ENCODE measurements around the gene NAA50. TPM values are rescaled to one million over a fixed set of nuclear protein-coding genes. Genes with fewer than 3 reads are reported as not detected.
A peak's percentile ranks its signal among the peaks of the same experiment; 100 is the strongest.

The NAA50 gene
- total RNA-seq (ENCODE audit: unreplicated experiment), result 42.5 TPM
- long read RNA-seq, full-length matches to known transcripts, result 9 of 11 reads
- long read RNA-seq, partial matches to known transcripts, result 0 of 11 reads
- long read RNA-seq, other reads (novel, unspliced or antisense), result 2 of 11 reads

- peaks cover 3% of the 10 kb centered on the region for H3K4me1 Mint-ChIP-seq (ENCODE audit: low read depth, unreplicated experiment)
- H3K9me3 Mint-ChIP-seq (ENCODE audit: unreplicated experiment), result peaks cover 9% of the 10 kb centered on the region
- peak within 1 kb of the TSS; percentile 99 for H3K27ac Mint-ChIP-seq (ENCODE audit: unreplicated experiment)
- peak within 1 kb of the TSS; percentile 99 for H3K4me3 Mint-ChIP-seq (ENCODE audit: unreplicated experiment)
- no peaks in the 10 kb centered on the region for H3K36me3 Mint-ChIP-seq (ENCODE audit: unreplicated experiment)
- H3K27me3 Mint-ChIP-seq (ENCODE audit: unreplicated experiment), result peaks cover 8% of the 10 kb centered on the region
- DNase-seq, result peak; percentile 95
- TF ChIP-seq, protein P1, sequence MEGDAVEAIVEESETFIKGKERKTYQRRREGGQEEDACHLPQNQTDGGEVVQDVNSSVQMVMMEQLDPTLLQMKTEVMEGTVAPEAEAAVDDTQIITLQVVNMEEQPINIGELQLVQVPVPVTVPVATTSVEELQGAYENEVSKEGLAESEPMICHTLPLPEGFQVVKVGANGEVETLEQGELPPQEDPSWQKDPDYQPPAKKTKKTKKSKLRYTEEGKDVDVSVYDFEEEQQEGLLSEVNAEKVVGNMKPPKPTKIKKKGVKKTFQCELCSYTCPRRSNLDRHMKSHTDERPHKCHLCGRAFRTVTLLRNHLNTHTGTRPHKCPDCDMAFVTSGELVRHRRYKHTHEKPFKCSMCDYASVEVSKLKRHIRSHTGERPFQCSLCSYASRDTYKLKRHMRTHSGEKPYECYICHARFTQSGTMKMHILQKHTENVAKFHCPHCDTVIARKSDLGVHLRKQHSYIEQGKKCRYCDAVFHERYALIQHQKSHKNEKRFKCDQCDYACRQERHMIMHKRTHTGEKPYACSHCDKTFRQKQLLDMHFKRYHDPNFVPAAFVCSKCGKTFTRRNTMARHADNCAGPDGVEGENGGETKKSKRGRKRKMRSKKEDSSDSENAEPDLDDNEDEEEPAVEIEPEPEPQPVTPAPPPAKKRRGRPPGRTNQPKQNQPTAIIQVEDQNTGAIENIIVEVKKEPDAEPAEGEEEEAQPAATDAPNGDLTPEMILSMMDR (IDR thresholded peaks at IDR 0.05; ENCODE audit: partially characterized antibody, unreplicated experiment), result peak; percentile 7
Measured at GRCh38 chr3:113745756-113746547, at the start of gene NAA50. Gene NAA50, minus strand, starts transcription at chr3:113746249. Its CDS starts 300 bp downstream, at chr3:113745949.

DNA sequence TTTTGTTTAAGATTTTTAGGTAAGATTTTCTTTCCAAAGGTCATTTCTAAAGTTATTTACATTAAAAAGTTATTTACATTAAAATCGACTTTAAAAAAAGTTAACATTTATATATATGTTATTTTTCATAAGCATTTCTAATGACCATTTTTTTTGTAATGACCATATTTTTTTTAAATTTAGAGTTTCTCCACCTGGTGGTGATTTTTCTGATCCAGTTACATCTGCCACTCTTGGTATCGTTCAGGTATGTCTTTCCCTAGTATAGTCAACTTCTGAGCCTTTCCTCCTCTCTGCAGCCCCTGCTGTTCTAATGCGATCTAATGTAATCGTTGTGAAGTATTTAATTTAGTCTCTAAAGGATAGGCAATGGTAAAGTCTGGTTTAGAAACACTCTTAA is 49.6 kb upstream of the NAA50 start:
- Mint-ChIP-seq H3K27ac (ENCODE audit: unreplicated experiment) (no peak overlapping the region), H3K36me3 (ENCODE audit: unreplicated experiment) (no peaks in the 10 kb centered on the region), H3K4me3 (ENCODE audit: unreplicated experiment) (no peak overlapping the region), H3K27me3 (ENCODE audit: unreplicated experiment) (no peaks in the 10 kb centered on the region), H3K9me3 (ENCODE audit: unreplicated experiment) (no peaks in the 10 kb centered on the region), H3K4me1 (ENCODE audit: low read depth, unreplicated experiment) (no peaks in the 10 kb centered on the region)
- DNase-seq, result no peak
- TF ChIP-seq, protein P1 (IDR thresholded peaks at IDR 0.05; ENCODE audit: partially characterized antibody, unreplicated experiment), result no peak

- Mint-ChIP-seq H3K27ac (ENCODE audit: unreplicated experiment) (no peak overlapping the region), H3K4me1 (ENCODE audit: low read depth, unreplicated experiment) (no peaks in the 10 kb centered on the region), H3K9me3 (ENCODE audit: unreplicated experiment) (no peaks in the 10 kb centered on the region), H3K36me3 (ENCODE audit: unreplicated experiment) (no peaks in the 10 kb centered on the region), H3K4me3 (ENCODE audit: unreplicated experiment) (no peak overlapping the region), H3K27me3 (ENCODE audit: unreplicated experiment) (no peaks in the 10 kb centered on the region)
- DNase-seq, result no peak
- TF ChIP-seq, protein P1 (IDR thresholded peaks at IDR 0.05; ENCODE audit: partially characterized antibody, unreplicated experiment), result no peak
Measured at GRCh38 chr3:113794526-113794925, 48.5 kb upstream of the NAA50 start.

GRCh38 chr3:113791381-113791780 is 45.3 kb upstream of the NAA50 start:
- Mint-ChIP-seq H3K27me3 (ENCODE audit: unreplicated experiment) (no peaks in the 10 kb centered on the region), H3K4me1 (ENCODE audit: low read depth, unreplicated experiment) (no peaks in the 10 kb centered on the region), H3K4me3 (ENCODE audit: unreplicated experiment) (no peak overlapping the region), H3K27ac (ENCODE audit: unreplicated experiment) (no peak overlapping the region), H3K9me3 (ENCODE audit: unreplicated experiment) (no peaks in the 10 kb centered on the region), H3K36me3 (ENCODE audit: unreplicated experiment) (no peaks in the 10 kb centered on the region)
- TF ChIP-seq, protein P1 (IDR thresholded peaks at IDR 0.05; ENCODE audit: partially characterized antibody, unreplicated experiment), result no peak
- no peak for DNase-seq

DNA sequence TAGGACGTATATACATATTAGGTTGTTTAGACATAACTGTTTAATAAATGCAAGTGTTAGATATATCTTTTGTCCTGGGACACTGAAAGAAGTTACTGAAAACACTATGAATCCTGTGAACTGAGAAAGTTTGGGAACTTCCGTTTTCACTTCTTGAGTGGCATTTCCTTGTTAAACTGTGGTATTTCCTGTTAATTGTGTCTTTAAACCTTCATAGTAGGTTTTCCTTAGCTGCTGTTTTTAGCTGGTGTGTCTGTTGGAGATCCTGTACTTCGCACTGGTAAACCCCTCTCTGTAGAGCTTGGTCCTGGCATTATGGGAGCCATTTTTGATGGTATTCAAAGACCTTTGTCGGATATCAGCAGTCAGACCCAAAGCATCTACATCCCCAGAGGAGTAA is 37.9 kb upstream of the NAA50 start:
- H3K9me3 Mint-ChIP-seq (ENCODE audit: unreplicated experiment), result no peaks in the 10 kb centered on the region
- H3K27me3 Mint-ChIP-seq (ENCODE audit: unreplicated experiment), result no peaks in the 10 kb centered on the region
- H3K4me1 Mint-ChIP-seq (ENCODE audit: low read depth, unreplicated experiment), result no peaks in the 10 kb centered on the region
- H3K27ac Mint-ChIP-seq (ENCODE audit: unreplicated experiment), result no peak overlapping the region
- H3K4me3 Mint-ChIP-seq (ENCODE audit: unreplicated experiment), result no peak overlapping the region
- DNase-seq, result no peak
- TF ChIP-seq, protein P1 (IDR thresholded peaks at IDR 0.05; ENCODE audit: partially characterized antibody, unreplicated experiment), result no peak
- H3K36me3 Mint-ChIP-seq (ENCODE audit: unreplicated experiment), result no peaks in the 10 kb centered on the region
